Adipose tissue (tissue), 3 donors: Measurements from ENCODE around the gene PCSK6. TPM values are rescaled to one million over a fixed set of nuclear protein-coding genes. Genes with fewer than 3 reads are reported as not detected.

ENCODE experiments used
- H3K27ac ChIP-seq: one replicate; pipeline ENCODE4 v1.5.1; 2013; ENCODE audit warnings: low read depth, low read length
- WGBS, 3 donors: extraction: QIAGEN DNeasy Blood & Tissue Kit; methylation state at CpG; one replicate each; pipeline ENCODE4 v1.1.7; 2013; 5-methylcytosine and 5-hydroxymethylcytosine counted together
- polyA plus RNA-seq, 3 donors: library from polyadenylated mRNA; stranded (reverse); fragments of 200-250 nt; gene quantifications; one replicate each; pipeline ENCODE4 v1.2.3, GENCODE V29; 2013
- donor health status: healthy with polysubstance abuse.
- donor health status: Bipolar disorder and iron deficiency.
- donor health status: healthy.

PCSK6 gene
- polyA plus RNA-seq, 3 donors: 1.5 to 13.2 (median 3.4) TPM

- WGBS, 3 donors: 36 to 58% (median 36%) methylated on average over 21 of the region's 21 CpGs
- H3K27ac ChIP-seq: no peak overlapping the region
Observed at GRCh38 chr15:101320501-101321052, 168.9 kb downstream of the PCSK6 start.

GRCh38 chr15:101318839-101319238 lies 170.7 kb downstream of the PCSK6 start:
- H3K27ac ChIP-seq: no peak overlapping the region
- 63 to 72% (median 67%) methylated on average over 7 of the region's 7 CpGs for WGBS, 3 donors

GRCh38 chr15:101318147-101318819 lies 171.2 kb downstream of the PCSK6 start:
- 88 to 92% (median 89%) methylated on average over 20 of the region's 20 CpGs for WGBS, 3 donors

GRCh38 chr15:101317336-101317872 lies 172.1 kb downstream of the PCSK6 start:
- WGBS, 3 donors: 84 to 89% (median 86%) methylated on average over 6 of the region's 6 CpGs
- no peak overlapping the region for H3K27ac ChIP-seq

More at GRCh38 chr15:101318147-101318819, 171.2 kb downstream of the PCSK6 start:
- no peak overlapping the region for H3K27ac ChIP-seq

GRCh38 chr15:101316529-101316928 lies 173.0 kb downstream of the PCSK6 start:
- WGBS, 3 donors: 81 to 92% (median 82%) methylated on average over 5 of the region's 5 CpGs
- H3K27ac ChIP-seq: no peak overlapping the region

GRCh38 chr15:101315736-101316135 lies 173.8 kb downstream of the PCSK6 start:
- H3K27ac ChIP-seq: no peak overlapping the region
- 88 to 90% (median 89%) methylated on average over 10 of the region's 10 CpGs for WGBS, 3 donors

- H3K27ac ChIP-seq: no peak overlapping the region
- WGBS, 3 donors: 85 to 87% (median 85%) methylated on average over 17 to 19 of the region's 19 CpGs
Observed at GRCh38 chr15:101314336-101315125, 175.0 kb downstream of the PCSK6 start.

- WGBS, 3 donors: 82 to 88% (median 87%) methylated on average over 21 of the region's 21 CpGs
- no peak overlapping the region for H3K27ac ChIP-seq
Observed at GRCh38 chr15:101313041-101313761, 176.3 kb downstream of the PCSK6 start.

GRCh38 chr15:101310508-101310907 lies 179.0 kb downstream of the PCSK6 start:
- no peak overlapping the region for H3K27ac ChIP-seq
- WGBS, 3 donors: 92 to 94% (median 94%) methylated on average over 7 of the region's 7 CpGs

GRCh38 chr15:101310161-101310480 lies 179.4 kb downstream of the PCSK6 start:
- no peak overlapping the region for H3K27ac ChIP-seq
- 89 to 95% (median 94%) methylated on average over 7 of the region's 7 CpGs for WGBS, 3 donors

- H3K27ac ChIP-seq: no peak overlapping the region
- 81 to 86% (median 86%) methylated on average over 26 of the region's 26 CpGs for WGBS, 3 donors
Observed at GRCh38 chr15:101309436-101310160, 179.9 kb downstream of the PCSK6 start.

- WGBS, 3 donors: 86 to 92% (median 88%) methylated on average over 20 of the region's 20 CpGs
- no peak overlapping the region for H3K27ac ChIP-seq
Observed at GRCh38 chr15:101308604-101309435, 180.7 kb downstream of the PCSK6 start.

- no peak overlapping the region for H3K27ac ChIP-seq
- 77 to 86% (median 81%) methylated on average over 16 of the region's 16 CpGs for WGBS, 3 donors
Observed at GRCh38 chr15:101307897-101308603, 181.5 kb downstream of the PCSK6 start.

- no peak overlapping the region for H3K27ac ChIP-seq
- 62 to 77% (median 76%) methylated on average over 24 of the region's 24 CpGs for WGBS, 3 donors
Observed at GRCh38 chr15:101307048-101307896, 182.2 kb downstream of the PCSK6 start.

- 78 to 83% (median 78%) methylated on average over 10 of the region's 10 CpGs for WGBS, 3 donors
- H3K27ac ChIP-seq: no peak overlapping the region
Observed at GRCh38 chr15:101306341-101307047, 183.0 kb downstream of the PCSK6 start.
